Loucy (cell line): ENCODE data around the gene ATF6.

Source experiments
- H2AFZ ChIP-seq: fragments of 200-600 bp; sonication (generic); 2 replicates; pipeline ENCODE4 v1.6.0; 2016; ENCODE audit warnings: antibody characterized with exemption, mild to moderate bottlenecking, low read length, moderate library complexity
- H3F3A ChIP-seq: fragments of 200-600 bp; 2 replicates; pipeline ENCODE4 v1.6.0; 2016; ENCODE audit warnings: antibody characterized with exemption, low read depth, mild to moderate bottlenecking
- H3K27me3 ChIP-seq: fragments of 200-600 bp; sonication (generic); 2 replicates; pipeline ENCODE4 v1.6.1; 2014; ENCODE audit warnings: low read length, mild to moderate bottlenecking; ENCODE audit not compliant: insufficient read depth, poor library complexity, severe bottlenecking
- H3K36me3 ChIP-seq: fragments of 200-600 bp; sonication (generic); 2 replicates; pipeline ENCODE4 v1.6.1; 2016; ENCODE audit warnings: low read length; ENCODE audit not compliant: insufficient read depth
- H3K4me1 ChIP-seq: fragments of 200-600 bp; sonication (generic); 2 replicates; pipeline ENCODE4 v1.5.1; 2014; ENCODE audit warnings: low read length, mild to moderate bottlenecking; ENCODE audit not compliant: insufficient read depth, poor library complexity, severe bottlenecking
- H3K4me2 ChIP-seq: fragments of 200-600 bp; sonication (generic); 2 replicates; pipeline ENCODE4 v1.6.0; 2014; ENCODE audit warnings: antibody characterized with exemption, low read length, low read depth, mild to moderate bottlenecking; ENCODE audit not compliant: poor library complexity, severe bottlenecking
- H3K4me3 ChIP-seq: fragments of 200-600 bp; sonication (generic); 2 replicates; pipeline ENCODE4 v1.5.1; 2014; ENCODE audit warnings: low read length, mild to moderate bottlenecking, mixed read lengths; ENCODE audit not compliant: poor library complexity, severe bottlenecking
- H3K79me2 ChIP-seq: fragments of 200-600 bp; sonication (generic); 2 replicates; pipeline ENCODE4 v1.6.1; 2014; ENCODE audit warnings: low read length; ENCODE audit not compliant: insufficient read depth
- H3K9ac ChIP-seq: fragments of 200-600 bp; sonication (generic); 2 replicates; pipeline ENCODE4 v1.6.0; 2014; ENCODE audit warnings: mild to moderate bottlenecking, low read depth, low read length, moderate library complexity; ENCODE audit not compliant: poor library complexity, severe bottlenecking
- H3K9me2 ChIP-seq: fragments of 200-600 bp; sonication (generic); replicated peaks from 2 replicates; pipeline ENCODE4 v1.6.1; 2016; ENCODE audit warnings: low read depth, low read length, mixed read lengths
- H3K9me3 ChIP-seq: fragments of 200-600 bp; sonication (generic); 2 replicates; pipeline ENCODE4 v1.6.1; 2014; ENCODE audit warnings: mild to moderate bottlenecking, antibody characterized with exemption, low read length, low read depth; ENCODE audit not compliant: insufficient read depth
- H4K20me1 ChIP-seq: fragments of 200-600 bp; sonication (generic); 2 replicates; pipeline ENCODE4 v1.6.0; 2014; ENCODE audit warnings: antibody characterized with exemption, low read length, mild to moderate bottlenecking; ENCODE audit not compliant: insufficient read depth, poor library complexity, severe bottlenecking
- EZH2phosphoT487 ChIP-seq: fragments of 200-600 bp; IDR thresholded peaks from 2 replicates; pipeline ENCODE4 v1.6.1; 2018; ENCODE audit warnings: antibody characterized with exemption, mild to moderate bottlenecking, moderate library complexity, borderline replicate concordance
- TF ChIP-seq, protein P1 (sequence below): fragments of 200-600 bp; sonication (generic); conservative IDR thresholded peaks from 2 replicates; pipeline ENCODE4 v1.5.1; 2014; ENCODE audit warnings: mild to moderate bottlenecking, antibody characterized with exemption, low read length

ATF6 gene

DNA sequence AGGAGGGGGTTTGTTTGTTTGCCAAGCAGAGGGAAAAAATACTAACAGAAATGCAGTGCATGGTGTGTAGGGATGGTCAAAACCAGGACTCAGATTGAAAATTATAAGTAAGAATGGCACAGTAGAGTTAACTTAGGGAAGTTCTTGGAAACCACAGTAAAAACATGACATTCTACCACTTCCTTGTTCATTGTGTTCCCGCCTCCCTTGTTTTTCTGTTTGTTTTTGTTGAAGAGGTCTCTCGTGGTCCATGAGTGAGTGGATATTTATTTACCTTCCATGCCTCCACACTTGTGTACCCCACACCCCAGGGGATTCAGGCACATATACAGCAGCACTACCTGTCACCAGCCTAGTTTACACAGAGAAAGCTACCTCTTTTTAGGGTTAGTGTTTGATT is 187.9 kb downstream of the ATF6 start:
- no peaks in the 10 kb centered on the region for H3K79me2 ChIP-seq
- H3K27me3 ChIP-seq: no peaks in the 10 kb centered on the region
- H3K9ac ChIP-seq: no peak overlapping the region
- no peaks in the 10 kb centered on the region for H3K9me2 ChIP-seq
- H2AFZ ChIP-seq: no peak overlapping the region
- H3K4me1 ChIP-seq: peaks cover 21% of the 10 kb centered on the region
- peaks cover 18% of the 10 kb centered on the region; the same call in 1 of the 2 replicates for H3K36me3 ChIP-seq
- H3K4me2 ChIP-seq: no peak overlapping the region
- H3K9me3 ChIP-seq: no peaks in the 10 kb centered on the region
- H3K4me3 ChIP-seq: no peak overlapping the region
- H4K20me1 ChIP-seq: no peaks in the 10 kb centered on the region
- TF ChIP-seq, protein P1, sequence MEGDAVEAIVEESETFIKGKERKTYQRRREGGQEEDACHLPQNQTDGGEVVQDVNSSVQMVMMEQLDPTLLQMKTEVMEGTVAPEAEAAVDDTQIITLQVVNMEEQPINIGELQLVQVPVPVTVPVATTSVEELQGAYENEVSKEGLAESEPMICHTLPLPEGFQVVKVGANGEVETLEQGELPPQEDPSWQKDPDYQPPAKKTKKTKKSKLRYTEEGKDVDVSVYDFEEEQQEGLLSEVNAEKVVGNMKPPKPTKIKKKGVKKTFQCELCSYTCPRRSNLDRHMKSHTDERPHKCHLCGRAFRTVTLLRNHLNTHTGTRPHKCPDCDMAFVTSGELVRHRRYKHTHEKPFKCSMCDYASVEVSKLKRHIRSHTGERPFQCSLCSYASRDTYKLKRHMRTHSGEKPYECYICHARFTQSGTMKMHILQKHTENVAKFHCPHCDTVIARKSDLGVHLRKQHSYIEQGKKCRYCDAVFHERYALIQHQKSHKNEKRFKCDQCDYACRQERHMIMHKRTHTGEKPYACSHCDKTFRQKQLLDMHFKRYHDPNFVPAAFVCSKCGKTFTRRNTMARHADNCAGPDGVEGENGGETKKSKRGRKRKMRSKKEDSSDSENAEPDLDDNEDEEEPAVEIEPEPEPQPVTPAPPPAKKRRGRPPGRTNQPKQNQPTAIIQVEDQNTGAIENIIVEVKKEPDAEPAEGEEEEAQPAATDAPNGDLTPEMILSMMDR: no peak
- TF ChIP-seq EZH2phosphoT487: no peak
- H3F3A ChIP-seq: no peaks in the 10 kb centered on the region

- H3F3A ChIP-seq: no peaks in the 10 kb centered on the region
- no peak overlapping the region for H3K4me3 ChIP-seq
- peaks cover 19% of the 10 kb centered on the region; the same call in 1 of the 2 replicates for H3K36me3 ChIP-seq
- no peaks in the 10 kb centered on the region for H3K27me3 ChIP-seq
- H3K9me2 ChIP-seq: no peaks in the 10 kb centered on the region
- no peak overlapping the region for H3K9ac ChIP-seq
- no peaks in the 10 kb centered on the region for H3K9me3 ChIP-seq
- no peaks in the 10 kb centered on the region for H4K20me1 ChIP-seq
- H3K4me2 ChIP-seq: no peak overlapping the region
- H2AFZ ChIP-seq: no peak overlapping the region
- no peaks in the 10 kb centered on the region for H3K79me2 ChIP-seq
- TF ChIP-seq, protein P1: no peak
- TF ChIP-seq EZH2phosphoT487: no peak
- H3K4me1 ChIP-seq: peaks cover 21% of the 10 kb centered on the region
Observed at GRCh38 chr1:161954466-161954865, 188.3 kb downstream of the ATF6 start.

DNA sequence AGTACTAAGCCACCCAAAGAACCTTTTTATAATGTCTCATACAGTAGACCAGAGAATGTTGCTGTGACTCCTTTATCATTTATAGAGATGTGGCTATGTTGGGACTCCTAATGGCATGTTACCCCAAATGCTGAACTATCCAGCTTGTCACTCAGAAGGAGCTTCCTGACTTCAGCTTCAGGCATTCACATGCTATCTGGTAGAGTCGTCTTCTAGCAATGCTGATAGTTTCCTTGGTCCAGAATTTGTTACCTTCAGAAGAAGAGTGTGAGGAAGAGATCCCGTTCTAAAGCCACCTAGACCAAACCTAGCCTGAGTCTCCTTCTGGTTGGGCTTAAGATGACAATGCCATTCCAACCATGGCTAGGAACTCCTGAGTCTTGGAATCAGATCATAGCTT is 189.5 kb downstream of the ATF6 start:
- no peak for TF ChIP-seq EZH2phosphoT487
- TF ChIP-seq, protein P1: no peak
- no peak overlapping the region for H3K4me3 ChIP-seq
- no peaks in the 10 kb centered on the region for H3K27me3 ChIP-seq
- H3K79me2 ChIP-seq: no peaks in the 10 kb centered on the region
- H3K36me3 ChIP-seq: peaks cover 30% of the 10 kb centered on the region; the same call in 1 of the 2 replicates
- no peaks in the 10 kb centered on the region for H3F3A ChIP-seq
- H3K9me2 ChIP-seq: no peaks in the 10 kb centered on the region
- H3K4me1 ChIP-seq: peaks cover 21% of the 10 kb centered on the region
- no peak overlapping the region for H2AFZ ChIP-seq
- H3K9ac ChIP-seq: no peak overlapping the region
- no peaks in the 10 kb centered on the region for H4K20me1 ChIP-seq
- peak overlapping the region; percentile 33 for H3K4me2 ChIP-seq
- H3K9me3 ChIP-seq: no peaks in the 10 kb centered on the region
